CD4-positive, alpha-beta memory T cell (primary cell): Measurements from ENCODE around the gene TMEM106A. TPM values are rescaled to one million over a fixed set of nuclear protein-coding genes. Genes with fewer than 3 reads are reported as not detected.
A peak's percentile ranks its signal among the peaks of the same experiment; 100 is the strongest.

Experiments
- CTCF ChIA-PET: fragments of 350-600 bp; sonication (Branson Sonifier 250); formaldehyde crosslinking; loops from one replicate; lab custom pipeline; 2021; ENCODE audit warnings: inconsistent platforms; ENCODE audit not compliant: partially characterized antibody; lab: Charles Lee
- POLR2A ChIA-PET: fragments of 350-600 bp; sonication (Branson Sonifier 250); formaldehyde crosslinking; loops from one replicate; lab custom pipeline; 2021; ENCODE audit not compliant: partially characterized antibody; lab: Charles Lee
- DNase-seq, 5 donors: peaks; one replicate each; pipeline versions ENCODE4 v3.0.0 to v3.0.0-alpha.2; 2020 to 2022; ENCODE audit warnings: mixed read lengths in 1 of 5
- H3K27ac ChIP-seq: one replicate; pipeline ENCODE4 v1.7.0; 2013; ENCODE audit warnings: low read depth, low read length
- H3K27me3 ChIP-seq: 2 replicates; pipeline ENCODE4 v1.7.0; 2013; ENCODE audit warnings: mild to moderate bottlenecking, low read length, moderate library complexity; ENCODE audit not compliant: insufficient read depth
- H3K36me3 ChIP-seq: 2 replicates; pipeline ENCODE4 v1.7.0; 2013; ENCODE audit warnings: mild to moderate bottlenecking, low read length, moderate library complexity; ENCODE audit not compliant: insufficient read depth
- H3K4me1 ChIP-seq: 2 replicates; pipeline ENCODE4 v1.7.0; 2013; ENCODE audit warnings: mild to moderate bottlenecking, low read length, moderate library complexity; ENCODE audit not compliant: insufficient read depth
- H3K4me3 ChIP-seq, 2 donors: one replicate each; pipeline ENCODE4 v1.7.0; 2013; ENCODE audit warnings: low read length in 2 of 2, mild to moderate bottlenecking in 1 of 2
- H3K9me3 ChIP-seq, 2 donors: one replicate each; pipeline ENCODE4 v1.7.0; 2013; ENCODE audit warnings: low read length in 2 of 2, control low read depth in 1 of 2; ENCODE audit not compliant: control insufficient read depth in 1 of 2
- H3K27ac Mint-ChIP-seq, 7 donors: one replicate each; pipeline ENCODE4 v1.8.0; 2020 to 2021; ENCODE audit warnings: mixed read lengths in 7 of 7, mild to moderate bottlenecking in 6 of 7, inconsistent platforms in 3 of 7, moderate library complexity in 3 of 7
- H3K27me3 Mint-ChIP-seq, 2 donors: one replicate each; pipeline ENCODE4 v1.8.0; 2020 to 2021; ENCODE audit warnings: mixed read lengths in 2 of 2
- H3K36me3 Mint-ChIP-seq, 2 donors: one replicate each; pipeline ENCODE4 v1.8.0; 2020 to 2021; ENCODE audit warnings: mixed read lengths in 2 of 2, inconsistent platforms in 1 of 2, mild to moderate bottlenecking in 1 of 2
- H3K4me1 Mint-ChIP-seq, 4 donors: one replicate each; pipeline ENCODE4 v1.8.0; 2020 to 2021; ENCODE audit warnings: mixed read lengths in 4 of 4, mild to moderate bottlenecking in 1 of 4
- H3K4me3 Mint-ChIP-seq, 8 donors: one replicate each; pipeline ENCODE4 v1.8.0; 2020 to 2021; ENCODE audit warnings: mixed read lengths in 8 of 8, mild to moderate bottlenecking in 7 of 8, moderate library complexity in 6 of 8, inconsistent platforms in 3 of 8
- H3K9me3 Mint-ChIP-seq, 8 donors: one replicate each; pipeline ENCODE4 v1.8.0; 2020 to 2021; ENCODE audit warnings: mixed read lengths in 8 of 8, mild to moderate bottlenecking in 5 of 8, inconsistent platforms in 3 of 8, moderate library complexity in 1 of 8
- intact Hi-C: fragments of 100-400 bp; cut with micrococcal nuclease; formaldehyde crosslinking; loops from one replicate; pipeline ENCODE4 v1.15.1; 2023
- polyA plus RNA-seq, 2 donors: library from polyadenylated mRNA; unstranded; fragments of 300-500 nt; fragmentation: Illumina TruSeq; gene quantifications; one replicate each; pipeline ENCODE4 v1.2.3, GENCODE V29; 2021
- total RNA-seq, 2 experiments: library from RNA; stranded (reverse); gene quantifications; one replicate each; pipeline ENCODE4 v1.2.3, GENCODE V29; 2021

TMEM106A gene
- total and polyA plus RNA-seq, 4 experiments from 2014 or later = 1.5 to 12.8 (median 8.0) TPM

DNA sequence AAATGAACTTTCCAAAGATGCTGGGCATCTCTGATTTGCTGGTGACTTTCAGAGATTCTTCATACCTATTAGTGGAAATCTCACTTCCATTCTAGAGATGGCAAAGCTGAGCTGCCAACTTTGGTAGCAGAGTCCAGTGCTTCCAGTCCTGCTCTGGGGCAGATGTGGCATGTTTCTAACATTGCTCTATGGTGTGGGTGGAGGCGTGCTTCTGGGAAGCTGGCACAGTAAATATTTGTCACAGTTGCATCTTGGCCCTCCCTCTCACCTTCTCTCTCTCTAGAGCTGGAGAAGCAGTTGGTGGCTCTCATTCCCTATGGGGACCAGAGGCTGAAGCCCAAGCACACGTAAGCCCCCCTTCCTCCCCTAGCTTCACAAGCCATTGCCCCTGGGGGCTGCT is 1.9 kb downstream of the TMEM106A start:
- peaks cover 12 to 48% of the 10 kb centered on the region in 2 donors for H3K36me3 Mint-ChIP-seq
- peak overlapping the region in 5 of 7 donors; percentile 64 to 98 (median 84) for H3K27ac Mint-ChIP-seq
- H3K4me1 ChIP-seq = peaks cover 22% of the 10 kb centered on the region
- H3K27me3 Mint-ChIP-seq = no peaks in the 10 kb centered on the region
- no peaks in the 10 kb centered on the region for H3K27me3 ChIP-seq
- no peak for DNase-seq
- peaks cover 19 to 41% (median 31%) of the 10 kb centered on the region in 4 donors for H3K4me1 Mint-ChIP-seq
- H3K36me3 ChIP-seq = peaks cover 9% of the 10 kb centered on the region
- POLR2A ChIA-PET = interaction anchor here (1.2 to 8.1 kb wide), 5 partner anchors 13 to 215 kb away, joined by 4 to 128 read pairs (median 23); partner anchors contain the start of genes NBR1 and RPL27
- intact Hi-C loops = loop anchor here (5.0 kb wide), 1 partner anchor 86 kb away; the partner anchor contains the start of gene BRCA1
- no peaks in the 10 kb centered on the region for H3K9me3 Mint-ChIP-seq
- CTCF ChIA-PET = interaction anchor here (0.7 to 2.7 kb wide), 2 partner anchors 102 to 120 kb away, joined by 3 to 13 read pairs; no protein-coding TSS in a partner anchor
- H3K4me3 ChIP-seq = no peak overlapping the region
- no peaks in the 10 kb centered on the region for H3K9me3 ChIP-seq
- no peak overlapping the region for H3K27ac ChIP-seq
- peak overlapping the region; percentile 25 to 99 (median 48) for H3K4me3 Mint-ChIP-seq

- Histone ChIP-seq H3K4me1 (peaks cover 18% of the 10 kb centered on the region), H3K27me3 (no peaks in the 10 kb centered on the region), H3K27ac (no peak overlapping the region), H3K9me3 (no peaks in the 10 kb centered on the region), H3K36me3 (peaks cover 4% of the 10 kb centered on the region), H3K4me3 (no peak overlapping the region)
- ChIA-PET POLR2A (interaction anchor here (1.0 kb wide), 1 partner anchor 173 kb away, joined by 4 read pairs; no protein-coding TSS in a partner anchor), CTCF (no interaction called here)
- peak overlapping the region in 1 of 7 donors; percentile 75 for H3K27ac Mint-ChIP-seq
- peaks cover 17 to 42% (median 29%) of the 10 kb centered on the region in 4 donors for H3K4me1 Mint-ChIP-seq
- peaks cover 7 to 42% of the 10 kb centered on the region in 2 donors for H3K36me3 Mint-ChIP-seq
- no peak for DNase-seq
- no peaks in the 10 kb centered on the region for H3K9me3 Mint-ChIP-seq
- H3K27me3 Mint-ChIP-seq = no peaks in the 10 kb centered on the region
- H3K4me3 Mint-ChIP-seq = no peak overlapping the region
- intact Hi-C loops = no loop called here
Measured at GRCh38 chr17:43215341-43215740, 3.7 kb downstream of the TMEM106A start.

DNA sequence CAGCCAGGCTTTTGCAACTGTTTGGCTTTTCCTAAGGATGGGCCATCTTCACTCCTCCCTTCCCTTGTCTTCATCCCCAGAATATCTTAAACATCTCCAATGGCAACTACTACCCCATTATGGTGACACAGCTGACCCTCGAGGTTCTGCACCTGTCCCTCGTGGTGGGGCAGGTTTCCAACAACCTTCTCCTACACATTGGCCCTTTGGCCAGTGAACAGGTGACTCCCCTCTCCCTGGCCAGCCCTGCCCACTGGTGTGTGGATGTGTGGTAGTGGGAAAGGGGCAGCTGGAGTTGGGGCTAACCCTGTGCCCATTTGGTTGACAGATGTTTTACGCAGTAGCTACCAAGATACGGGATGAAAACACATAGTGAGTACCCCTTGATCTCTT is 4.7 kb downstream of the TMEM106A start:
- DNase-seq = no peak
- intact Hi-C loops = no loop called here
- H3K36me3 Mint-ChIP-seq = peaks cover 7 to 38% of the 10 kb centered on the region in 2 donors

DNA sequence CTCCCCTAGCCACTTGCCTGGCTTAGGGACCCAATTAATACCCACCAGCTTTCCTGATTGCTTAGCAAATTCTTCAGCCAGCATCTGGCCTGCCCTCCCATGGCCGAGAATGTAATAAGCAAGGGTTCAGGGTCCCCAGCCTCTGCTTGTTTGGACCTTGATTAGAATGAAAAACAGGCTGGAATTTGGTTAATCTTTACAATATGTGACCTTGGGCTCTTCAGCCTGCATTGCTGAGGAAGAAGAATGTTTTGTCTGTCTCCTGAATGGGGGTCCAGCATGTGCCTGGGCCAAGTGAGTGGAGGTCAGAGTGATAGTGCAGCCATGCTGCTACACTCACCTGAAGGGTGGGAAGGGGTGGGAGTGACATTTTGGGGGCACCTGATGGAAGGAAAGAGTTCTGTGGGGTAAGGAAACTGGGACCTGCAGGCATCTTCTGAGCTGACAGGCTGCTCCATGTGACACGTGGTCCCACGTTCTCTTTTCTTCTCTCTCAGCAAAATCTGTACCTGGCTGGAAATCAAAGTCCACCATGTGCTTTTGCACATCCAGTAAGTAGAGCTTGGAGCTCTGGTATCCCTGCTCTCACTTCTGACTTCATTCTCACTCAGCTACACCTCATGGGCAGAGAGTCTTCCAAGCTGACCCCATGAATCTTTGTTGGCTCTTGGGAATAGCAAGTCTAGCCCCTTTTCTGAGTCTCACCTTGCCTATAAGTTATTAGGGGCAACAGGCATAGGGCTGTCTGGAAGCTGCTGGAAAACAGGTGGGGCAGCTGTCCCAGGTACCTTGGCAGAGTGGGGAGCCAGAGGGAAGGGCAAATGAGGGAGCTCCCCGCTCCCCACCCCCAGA is 5.3 kb downstream of the TMEM106A start:
- H3K27ac ChIP-seq = no peak overlapping the region
- Mint-ChIP-seq H3K9me3 (no peaks in the 10 kb centered on the region), H3K36me3 (peaks cover 7 to 33% of the 10 kb centered on the region in 2 donors), H3K4me3 (no peak overlapping the region), H3K4me1 (peaks cover 10 to 35% (median 19%) of the 10 kb centered on the region in 4 donors), H3K27ac (peak overlapping the region in 3 of 7 donors; percentile 51 to 70 (median 57)), H3K27me3 (no peaks in the 10 kb centered on the region)
- intact Hi-C loops = no loop called here
- ChIA-PET CTCF (interaction anchor here (1.2 kb wide), 1 partner anchor 117 kb away, joined by 4 read pairs; no protein-coding TSS in a partner anchor), POLR2A (interaction anchor here (0.6 to 2.2 kb wide), 4 partner anchors 46 to 151 kb away, joined by 3 to 13 read pairs (median 5); partner anchors contain the start of gene NBR1)
- no peak for DNase-seq
- H3K4me1 ChIP-seq = peaks cover 7% of the 10 kb centered on the region
- no peaks in the 10 kb centered on the region for H3K27me3 ChIP-seq
- peaks cover 4% of the 10 kb centered on the region for H3K36me3 ChIP-seq
- H3K9me3 ChIP-seq = no peaks in the 10 kb centered on the region
- no peak overlapping the region for H3K4me3 ChIP-seq

More for the DNA sequence above, 4.7 kb downstream of the TMEM106A start:
- no peaks in the 10 kb centered on the region for H3K27me3 ChIP-seq
- Mint-ChIP-seq H3K4me3 (no peak overlapping the region), H3K9me3 (no peaks in the 10 kb centered on the region), H3K27ac (peak overlapping the region in 1 of 7 donors; percentile 62), H3K27me3 (no peaks in the 10 kb centered on the region), H3K4me1 (peaks cover 10 to 36% (median 22%) of the 10 kb centered on the region in 4 donors)
- peaks cover 8% of the 10 kb centered on the region for H3K4me1 ChIP-seq
- H3K27ac ChIP-seq = no peak overlapping the region
- ChIA-PET POLR2A (interaction anchor here (1.0 to 2.2 kb wide), 3 partner anchors 99 to 172 kb away, joined by 4 to 13 read pairs (median 4); no protein-coding TSS in a partner anchor), CTCF (interaction anchor here (1.2 kb wide), 1 partner anchor 118 kb away, joined by 4 read pairs; no protein-coding TSS in a partner anchor)
- H3K36me3 ChIP-seq = peaks cover 4% of the 10 kb centered on the region
- H3K4me3 ChIP-seq = no peak overlapping the region
- no peaks in the 10 kb centered on the region for H3K9me3 ChIP-seq

GRCh38 chr17:43217614-43218087 is 6.0 kb downstream of the TMEM106A start:
- Histone ChIP-seq H3K4me3 (no peak overlapping the region), H3K4me1 (peaks cover under 1% of the 10 kb centered on the region), H3K36me3 (peaks cover 4% of the 10 kb centered on the region), H3K9me3 (no peaks in the 10 kb centered on the region), H3K27ac (no peak overlapping the region), H3K27me3 (no peaks in the 10 kb centered on the region)
- intact Hi-C loops = no loop called here
- H3K27me3 Mint-ChIP-seq = no peaks in the 10 kb centered on the region
- peaks cover 7 to 26% of the 10 kb centered on the region in 2 donors for H3K36me3 Mint-ChIP-seq
- ChIA-PET CTCF (interaction anchor here (1.2 kb wide), 1 partner anchor 116 kb away, joined by 4 read pairs; no protein-coding TSS in a partner anchor), POLR2A (interaction anchor here (0.6 to 2.2 kb wide), 4 partner anchors 46 to 151 kb away, joined by 3 to 13 read pairs (median 5); partner anchors contain the start of gene NBR1)
- H3K27ac Mint-ChIP-seq = peak overlapping the region in 4 of 7 donors; percentile 19 to 85 (median 77)
- no peak for DNase-seq
- no peaks in the 10 kb centered on the region for H3K9me3 Mint-ChIP-seq
- no peak overlapping the region for H3K4me3 Mint-ChIP-seq
- peaks cover 4 to 28% (median 12%) of the 10 kb centered on the region in 4 donors for H3K4me1 Mint-ChIP-seq

DNA sequence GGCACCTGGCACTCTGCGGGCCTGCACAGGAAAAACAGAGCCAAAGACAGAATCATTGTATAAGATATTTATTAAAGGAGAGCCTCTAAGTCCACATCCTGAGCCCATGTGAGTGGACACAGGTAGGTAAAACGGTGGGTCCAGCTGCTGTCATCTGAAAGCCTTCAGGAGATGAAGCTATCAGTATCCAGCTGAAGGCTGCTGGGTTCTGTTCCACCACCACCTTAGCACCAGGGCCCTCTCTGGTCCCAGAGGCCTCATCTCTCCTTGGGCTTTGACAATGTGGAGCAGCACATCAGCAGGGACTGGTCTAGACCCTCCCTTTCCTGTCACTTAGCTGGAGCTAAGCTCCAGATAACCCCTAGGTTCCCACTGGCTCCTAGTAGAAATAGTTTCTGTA is 7.3 kb downstream of the TMEM106A start:
- Mint-ChIP-seq H3K27ac (peak overlapping the region in 3 of 7 donors; percentile 5 to 53 (median 42)), H3K9me3 (no peaks in the 10 kb centered on the region), H3K36me3 (peaks cover 10 to 24% of the 10 kb centered on the region in 2 donors), H3K4me1 (peaks cover 0 to 19% (median 6%) of the 10 kb centered on the region in 4 donors), H3K27me3 (no peaks in the 10 kb centered on the region), H3K4me3 (no peak overlapping the region)
- H3K4me1 ChIP-seq = no peaks in the 10 kb centered on the region
- intact Hi-C loops = no loop called here
- peaks cover 4% of the 10 kb centered on the region for H3K36me3 ChIP-seq
- H3K4me3 ChIP-seq = no peak overlapping the region
- DNase-seq = no peak
- no peaks in the 10 kb centered on the region for H3K9me3 ChIP-seq
- H3K27me3 ChIP-seq = no peaks in the 10 kb centered on the region
- ChIA-PET CTCF (interaction anchor here (1.1 kb wide), 2 partner anchors 120 to 221 kb away, joined by 3 to 4 read pairs; partner anchors contain the start of gene RPL27), POLR2A (interaction anchor here (2.3 kb wide), 1 partner anchor 97 kb away, joined by 10 read pairs; no protein-coding TSS in a partner anchor)
- no peak overlapping the region for H3K27ac ChIP-seq
